H9 (cell line): ENCODE measurements around the gene USP40. TPM values are rescaled to one million over a fixed set of nuclear protein-coding genes. Genes with fewer than 3 reads are reported as not detected.

Experiments used
- DNase-seq: peaks from one replicate; pipeline ENCODE4 v3.0.0-alpha.2; 2017
- H2AFZ ChIP-seq: one replicate; pipeline ENCODE4 v1.6.1; 2013; ENCODE audit warnings: mild to moderate bottlenecking, low read length, control low read depth, moderate library complexity
- H2AK5ac ChIP-seq: 2 replicates; pipeline ENCODE4 v1.6.1; 2013; ENCODE audit warnings: low read length, control low read depth, mixed read lengths; ENCODE audit not compliant: insufficient read length
- H2BK120ac ChIP-seq: one replicate; pipeline ENCODE4 v1.6.1; 2013; ENCODE audit warnings: low read depth, mild to moderate bottlenecking, low read length, control low read depth, inconsistent platforms; ENCODE audit not compliant: poor library complexity, severe bottlenecking
- H2BK12ac ChIP-seq: 2 replicates; pipeline ENCODE4 v1.6.1; 2013; ENCODE audit warnings: low read length, control low read depth, mixed read lengths, low read depth; ENCODE audit not compliant: insufficient read length
- H2BK15ac ChIP-seq: 2 replicates; pipeline ENCODE4 v1.6.1; 2013; ENCODE audit warnings: low read depth, low read length, control low read depth
- H2BK20ac ChIP-seq: one replicate; pipeline ENCODE4 v1.6.1; 2013; ENCODE audit warnings: low read depth, mild to moderate bottlenecking, low read length, control low read depth, inconsistent platforms; ENCODE audit not compliant: poor library complexity, severe bottlenecking
- H2BK5ac ChIP-seq: 2 replicates; pipeline ENCODE4 v1.6.1; 2013; ENCODE audit warnings: low read length, control low read depth, mixed read lengths; ENCODE audit not compliant: insufficient read length
- H3K14ac ChIP-seq: 2 replicates; pipeline ENCODE4 v1.6.1; 2013; ENCODE audit warnings: low read length, control low read depth; ENCODE audit not compliant: insufficient read depth
- H3K18ac ChIP-seq: 2 replicates; pipeline ENCODE4 v1.6.1; 2013; ENCODE audit warnings: low read depth, mild to moderate bottlenecking, mixed read lengths, low read length, control low read depth; ENCODE audit not compliant: insufficient read length
- H3K23ac ChIP-seq: 2 replicates; pipeline ENCODE4 v1.6.1; 2013; ENCODE audit warnings: low read length, control low read depth, mixed read lengths, low read depth; ENCODE audit not compliant: insufficient read length
- H3K23me2 ChIP-seq: 2 replicates; pipeline ENCODE4 v1.6.1; 2013; ENCODE audit warnings: low read depth, mild to moderate bottlenecking, mixed read lengths, low read length, control low read depth; ENCODE audit not compliant: insufficient read length, poor library complexity, severe bottlenecking
- H3K27ac ChIP-seq: 2 replicates; pipeline ENCODE4 v1.5.1; 2013; ENCODE audit warnings: low read length, control low read depth, mixed read lengths, low read depth; ENCODE audit not compliant: insufficient read length
- H3K27me3 ChIP-seq: 2 replicates; pipeline ENCODE4 v1.6.1; 2013; ENCODE audit warnings: low read length, control low read depth, inconsistent platforms; ENCODE audit not compliant: insufficient read depth
- H3K4ac ChIP-seq: 2 replicates; pipeline ENCODE4 v1.6.1; 2013; ENCODE audit warnings: low read depth, mild to moderate bottlenecking, control low read depth, inconsistent platforms, low read length, moderate library complexity
- H3K4me1 ChIP-seq: 2 replicates; pipeline ENCODE4 v1.6.1; 2013; ENCODE audit warnings: low read length, control low read depth, inconsistent platforms; ENCODE audit not compliant: insufficient read depth
- H3K4me2 ChIP-seq: 2 replicates; pipeline ENCODE4 v1.6.1; 2013; ENCODE audit warnings: low read length, control low read depth, mixed read lengths; ENCODE audit not compliant: insufficient read length, insufficient read depth
- H3K56ac ChIP-seq: 2 replicates; pipeline ENCODE4 v1.6.1; 2013; ENCODE audit warnings: low read depth, mild to moderate bottlenecking, mixed read lengths, low read length, control low read depth; ENCODE audit not compliant: insufficient read length
- H3K79me1 ChIP-seq: 2 replicates; pipeline ENCODE4 v1.6.1; 2013; ENCODE audit warnings: low read depth, mild to moderate bottlenecking, moderate library complexity, low read length, control low read depth, inconsistent platforms; ENCODE audit not compliant: insufficient read depth, poor library complexity, severe bottlenecking
- H3K79me2 ChIP-seq: 2 replicates; pipeline ENCODE4 v1.6.1; 2013; ENCODE audit warnings: low read length, control low read depth, inconsistent platforms; ENCODE audit not compliant: insufficient read depth
- H3K9ac ChIP-seq: 2 replicates; pipeline ENCODE4 v1.6.1; 2013; ENCODE audit warnings: low read length, control low read depth, mixed read lengths; ENCODE audit not compliant: insufficient read length; ENCODE audit errors: extremely low read depth
- H3K9me3 ChIP-seq: one replicate; pipeline ENCODE4 v1.6.1; 2013; ENCODE audit warnings: low read depth, low read length, inconsistent platforms; ENCODE audit not compliant: control insufficient read depth
- H3T11ph ChIP-seq: one replicate; pipeline ENCODE4 v1.6.1; 2013; ENCODE audit warnings: mild to moderate bottlenecking, low read length, control low read depth, inconsistent platforms
- H4K20me1 ChIP-seq: one replicate; pipeline ENCODE4 v1.6.1; 2013; ENCODE audit not compliant: control insufficient read depth, insufficient read length, insufficient read depth
- H4K5ac ChIP-seq: 2 replicates; pipeline ENCODE4 v1.6.1; 2013; ENCODE audit warnings: low read depth, mild to moderate bottlenecking, mixed read lengths, low read length, control low read depth; ENCODE audit not compliant: insufficient read length
- H4K8ac ChIP-seq: replicated peaks from 2 replicates; pipeline ENCODE4 v1.6.1; 2013; ENCODE audit warnings: low read length, control low read depth, mixed read lengths, low read depth; ENCODE audit not compliant: insufficient read length
- H4K91ac ChIP-seq: 2 replicates; pipeline ENCODE4 v1.6.1; 2013; ENCODE audit warnings: low read depth, mild to moderate bottlenecking, moderate library complexity, mixed read lengths, low read length, control low read depth; ENCODE audit not compliant: insufficient read length
- H3K27ac Mint-ChIP-seq, 3 experiments: 2 replicates in 2 of 3; 3 replicates in 1 of 3; pipeline ENCODE4 v1.8.0; 2020 to 2021; ENCODE audit warnings: mixed read lengths in 3 of 3, mild to moderate bottlenecking in 1 of 3, moderate library complexity in 1 of 3
- H3K27me3 Mint-ChIP-seq: 2 replicates; pipeline ENCODE4 v1.8.0; 2021; ENCODE audit warnings: low read depth, mild to moderate bottlenecking, moderate library complexity, mixed read lengths
- H3K36me3 Mint-ChIP-seq, 3 experiments: 2 replicates in 2 of 3; 3 replicates in 1 of 3; pipeline ENCODE4 v1.8.0; 2020 to 2021; ENCODE audit warnings: low read depth in 3 of 3, mixed read lengths in 3 of 3; ENCODE audit not compliant: insufficient read depth in 1 of 3
- H3K4me1 Mint-ChIP-seq, 2 experiments: 2 replicates each; pipeline ENCODE4 v1.8.0; 2020; ENCODE audit warnings: mixed read lengths in 2 of 2
- H3K4me3 Mint-ChIP-seq, 2 experiments: 2 replicates in 1 of 2; 3 replicates in 1 of 2; pipeline ENCODE4 v1.8.0; 2020 to 2021; ENCODE audit warnings: mild to moderate bottlenecking in 2 of 2, mixed read lengths in 2 of 2, moderate library complexity in 1 of 2
- H3K9me3 Mint-ChIP-seq, 2 experiments: 2 replicates in 1 of 2; 3 replicates in 1 of 2; pipeline ENCODE4 v1.8.0; 2020; ENCODE audit warnings: mild to moderate bottlenecking in 2 of 2, mixed read lengths in 2 of 2, moderate library complexity in 1 of 2
- WGBS: extraction: QIAGEN DNeasy Blood & Tissue Kit; methylation state at CpG from one replicate; pipeline ENCODE4 v1.1.7; 2013; ENCODE audit warnings: missing lambda C conversion rate, low lambda C conversion rate, mixed read lengths; ENCODE audit not compliant: insufficient read length; ENCODE audit errors: extremely low coverage; 5-methylcytosine and 5-hydroxymethylcytosine counted together
- total RNA-seq: library from RNA; stranded (reverse); gene quantifications from 2 replicates; pipeline ENCODE4 v1.2.1, GENCODE V29; 2021
- TF ChIP-seq, protein P1 (sequence below): fragments of 200-600 bp; sonication (generic); conservative IDR thresholded peaks from 3 replicates; pipeline ENCODE4 v1.8.0; 2021; ENCODE audit warnings: antibody characterized with exemption, mild to moderate bottlenecking

USP40 gene
- total RNA-seq, 1 experiment from 2014 or later = 7.5 TPM

DNA sequence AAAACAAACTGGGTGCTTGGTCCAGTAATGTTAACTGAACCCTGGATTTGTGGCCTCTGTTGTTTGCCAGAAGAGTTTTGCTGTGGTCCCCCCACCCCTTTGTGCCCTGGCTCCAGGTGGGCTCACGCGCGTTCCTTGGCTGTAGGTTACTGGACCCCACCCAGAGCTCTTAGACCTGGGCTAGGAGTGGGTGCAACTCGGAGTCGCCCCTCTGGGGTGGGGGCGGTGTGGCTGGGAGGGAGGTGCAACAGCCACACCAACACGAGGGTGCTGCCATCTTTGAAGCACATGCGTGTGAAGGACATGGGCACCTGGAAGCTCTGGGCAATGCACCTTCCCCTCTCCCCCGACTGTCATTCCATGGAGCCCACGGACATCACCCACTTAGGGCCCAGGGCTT, 92.7 kb downstream of the USP40 start:
- H3K27me3 Mint-ChIP-seq = no peaks in the 10 kb centered on the region
- no peaks in the 10 kb centered on the region for H3K9me3 ChIP-seq
- H3K4ac ChIP-seq = no peak overlapping the region
- H2AK5ac ChIP-seq = no peak overlapping the region
- no peaks in the 10 kb centered on the region for H3K27me3 ChIP-seq
- H4K5ac ChIP-seq = no peak overlapping the region
- H3K79me2 ChIP-seq = no peaks in the 10 kb centered on the region
- H2BK20ac ChIP-seq = no peak overlapping the region
- no peaks in the 10 kb centered on the region; a peak in 1 of 5 replicates for H3K9me3 Mint-ChIP-seq
- H3K4me1 ChIP-seq = no peaks in the 10 kb centered on the region
- no peak overlapping the region for H4K8ac ChIP-seq
- H3K18ac ChIP-seq = no peak overlapping the region
- no peak overlapping the region for H3K27ac Mint-ChIP-seq
- peaks cover 3 to 19% (median 17%) of the 10 kb centered on the region in 3 experiments; a peak in 5 of 7 replicates for H3K36me3 Mint-ChIP-seq
- no peak overlapping the region for H2BK5ac ChIP-seq
- no peak overlapping the region for H2BK15ac ChIP-seq
- peaks cover 4 to 6% of the 10 kb centered on the region in 2 experiments for H3K4me1 Mint-ChIP-seq
- peaks cover 4% of the 10 kb centered on the region for H4K20me1 ChIP-seq
- no peak overlapping the region for H3K23ac ChIP-seq
- H3K27ac ChIP-seq = no peak overlapping the region
- H2AFZ ChIP-seq = no peak overlapping the region
- no peak overlapping the region for H2BK120ac ChIP-seq
- no peak overlapping the region for H3K56ac ChIP-seq
- no peak overlapping the region for H3K4me3 Mint-ChIP-seq
- no peak overlapping the region for H3K14ac ChIP-seq
- H4K91ac ChIP-seq = no peak overlapping the region
- no peak overlapping the region for H2BK12ac ChIP-seq
- H3K79me1 ChIP-seq = no peaks in the 10 kb centered on the region
- no peaks in the 10 kb centered on the region for H3K23me2 ChIP-seq
- TF ChIP-seq, protein P1, sequence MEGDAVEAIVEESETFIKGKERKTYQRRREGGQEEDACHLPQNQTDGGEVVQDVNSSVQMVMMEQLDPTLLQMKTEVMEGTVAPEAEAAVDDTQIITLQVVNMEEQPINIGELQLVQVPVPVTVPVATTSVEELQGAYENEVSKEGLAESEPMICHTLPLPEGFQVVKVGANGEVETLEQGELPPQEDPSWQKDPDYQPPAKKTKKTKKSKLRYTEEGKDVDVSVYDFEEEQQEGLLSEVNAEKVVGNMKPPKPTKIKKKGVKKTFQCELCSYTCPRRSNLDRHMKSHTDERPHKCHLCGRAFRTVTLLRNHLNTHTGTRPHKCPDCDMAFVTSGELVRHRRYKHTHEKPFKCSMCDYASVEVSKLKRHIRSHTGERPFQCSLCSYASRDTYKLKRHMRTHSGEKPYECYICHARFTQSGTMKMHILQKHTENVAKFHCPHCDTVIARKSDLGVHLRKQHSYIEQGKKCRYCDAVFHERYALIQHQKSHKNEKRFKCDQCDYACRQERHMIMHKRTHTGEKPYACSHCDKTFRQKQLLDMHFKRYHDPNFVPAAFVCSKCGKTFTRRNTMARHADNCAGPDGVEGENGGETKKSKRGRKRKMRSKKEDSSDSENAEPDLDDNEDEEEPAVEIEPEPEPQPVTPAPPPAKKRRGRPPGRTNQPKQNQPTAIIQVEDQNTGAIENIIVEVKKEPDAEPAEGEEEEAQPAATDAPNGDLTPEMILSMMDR = no peak
- WGBS = no CpG with 5 or more reads among the region's 10 CpGs
- no peak overlapping the region for H3K4me2 ChIP-seq
- no peak overlapping the region for H3K9ac ChIP-seq
- no peak for DNase-seq
- H3T11ph ChIP-seq = no peak overlapping the region
